HG02973 (cell line): Measurements from ENCODE around the gene TMEM269.
"Not testable (repeated sequence)": the region's sequence is repeated elsewhere in the genome, so short reads cannot be mapped to it uniquely, and the experiment has no call there.

Experiments
- ATAC-seq: cut with Tn5 transposase; IDR thresholded peaks from one replicate; pipeline ENCODE4 v1.9.1; 2021; ENCODE audit warnings: moderate library complexity; ENCODE audit not compliant: unreplicated experiment

The TMEM269 gene

DNA sequence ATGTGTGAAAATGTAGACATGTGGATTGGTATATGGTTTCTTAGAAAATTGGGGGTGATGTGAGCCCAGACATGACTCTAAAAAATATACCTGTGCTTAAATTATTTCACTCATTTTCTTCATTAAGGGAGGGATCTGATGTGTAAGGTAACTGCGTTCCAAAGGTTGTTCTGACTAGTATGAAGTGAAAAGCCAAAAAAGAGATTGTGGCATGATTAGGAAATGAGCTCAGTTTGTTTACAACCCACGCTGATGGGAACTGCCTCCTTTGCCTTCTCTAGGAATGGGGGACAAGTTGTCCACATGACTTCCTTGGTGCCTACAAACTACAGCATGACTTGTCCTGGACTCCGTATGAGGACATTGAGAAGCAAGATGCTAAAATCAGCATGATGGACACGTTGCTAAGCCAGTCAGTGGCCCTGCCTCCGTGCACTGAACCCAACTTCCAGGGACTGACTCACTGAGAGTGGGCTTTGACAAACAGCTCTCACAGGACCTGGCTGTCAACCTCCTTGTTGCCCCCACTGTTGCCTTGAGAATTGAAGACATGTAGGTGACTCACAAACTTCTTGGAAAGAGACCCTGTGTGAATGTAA, 9.8 kb upstream of the TMEM269 start:
- ATAC-seq = no peak

DNA sequence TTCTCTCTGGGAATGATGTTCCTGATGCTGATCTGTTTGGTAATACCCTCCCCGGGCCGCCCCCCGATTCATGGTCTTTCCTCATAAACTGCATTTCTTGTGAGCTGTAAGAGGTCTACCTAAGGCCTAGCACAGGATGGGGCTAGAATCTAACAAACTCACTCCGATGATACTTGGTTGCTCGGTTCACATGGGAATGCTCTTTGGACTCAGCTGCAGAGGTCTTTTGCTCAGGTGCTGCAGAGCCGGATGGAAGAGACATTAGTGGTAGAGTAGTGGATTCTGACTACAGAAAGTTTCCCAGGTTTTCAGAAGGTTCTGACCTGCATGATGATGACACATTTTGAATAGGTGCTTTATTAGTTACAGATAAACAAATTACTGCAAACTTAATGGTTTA, 8.3 kb upstream of the TMEM269 start:
- no peak for ATAC-seq

DNA sequence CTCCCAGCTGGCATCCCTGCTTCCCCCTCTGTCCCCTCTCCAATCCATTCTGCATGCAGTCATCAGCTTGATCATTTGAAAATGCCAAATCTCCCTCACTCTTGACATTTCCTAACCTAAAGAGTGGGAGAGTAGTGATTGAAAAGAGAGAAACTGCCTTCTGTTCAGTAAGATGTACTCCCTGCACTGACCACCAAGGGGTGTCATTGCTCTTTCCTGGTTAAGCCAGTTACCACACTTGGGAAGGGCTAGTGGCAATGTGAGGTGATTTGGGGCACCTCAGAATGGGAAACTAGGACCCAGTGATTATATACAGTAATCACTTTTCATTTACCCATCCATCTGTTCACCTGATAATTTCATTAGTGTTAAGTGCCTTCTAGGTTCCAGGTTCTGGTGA, 6.9 kb upstream of the TMEM269 start:
- ATAC-seq = no peak

DNA sequence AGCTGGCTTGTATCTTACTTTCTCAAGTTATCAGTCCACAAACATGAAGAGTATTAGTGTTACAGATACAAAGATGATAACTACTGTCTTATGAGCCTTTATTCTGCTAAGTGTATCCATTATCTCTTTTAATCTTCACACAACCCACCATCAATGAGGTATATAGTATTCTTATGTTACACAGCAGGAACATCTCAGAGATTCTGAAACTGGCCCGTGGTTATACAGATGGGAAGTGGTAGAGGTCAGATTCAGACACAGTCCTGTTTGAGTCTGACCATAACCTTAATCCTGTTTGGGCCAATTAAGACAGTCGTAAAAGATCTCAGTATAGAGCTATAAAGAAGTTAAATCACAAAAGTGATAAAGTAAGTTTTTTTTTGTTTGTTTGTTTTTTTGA, 5.1 kb upstream of the TMEM269 start:
- ATAC-seq = no peak

DNA sequence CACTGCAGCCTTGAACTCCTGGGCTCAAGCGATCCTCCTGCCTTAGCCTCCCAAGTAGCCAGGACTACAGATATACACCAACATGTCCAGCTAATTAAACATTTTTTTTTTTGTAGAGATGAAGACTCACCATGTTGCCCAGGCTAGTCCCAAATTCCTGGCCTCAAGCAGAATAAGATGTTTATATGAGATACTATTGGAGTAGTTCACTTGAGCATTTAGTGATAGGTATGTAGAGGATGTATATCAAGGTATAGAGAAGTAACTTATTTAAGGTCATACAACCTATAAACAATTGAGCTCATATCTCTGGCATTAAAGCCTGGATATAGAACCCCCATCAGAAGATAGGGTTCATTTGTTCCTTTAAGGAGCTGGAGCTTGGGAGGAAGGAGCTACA, 4.6 kb upstream of the TMEM269 start:
- no peak for ATAC-seq

DNA sequence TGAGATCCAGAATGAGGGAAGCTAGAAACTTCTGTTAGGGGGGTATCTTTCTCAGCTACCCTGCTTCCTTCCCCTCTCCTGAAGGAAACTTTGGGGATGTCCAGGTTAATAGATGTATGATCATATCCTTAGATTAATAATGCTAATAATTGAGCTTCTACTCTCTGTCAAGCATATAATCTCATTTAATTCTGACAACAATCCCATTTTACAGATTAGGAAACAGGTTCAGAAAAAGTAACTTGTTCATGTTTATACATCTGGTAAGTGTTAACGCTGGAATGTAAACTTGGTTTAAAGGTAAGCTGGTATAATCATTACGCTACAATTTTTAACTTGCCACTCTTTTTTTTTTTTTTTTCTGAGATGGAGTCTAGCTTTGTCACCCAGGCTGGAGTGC, 1.7 kb upstream of the TMEM269 start:
- ATAC-seq = no peak

DNA sequence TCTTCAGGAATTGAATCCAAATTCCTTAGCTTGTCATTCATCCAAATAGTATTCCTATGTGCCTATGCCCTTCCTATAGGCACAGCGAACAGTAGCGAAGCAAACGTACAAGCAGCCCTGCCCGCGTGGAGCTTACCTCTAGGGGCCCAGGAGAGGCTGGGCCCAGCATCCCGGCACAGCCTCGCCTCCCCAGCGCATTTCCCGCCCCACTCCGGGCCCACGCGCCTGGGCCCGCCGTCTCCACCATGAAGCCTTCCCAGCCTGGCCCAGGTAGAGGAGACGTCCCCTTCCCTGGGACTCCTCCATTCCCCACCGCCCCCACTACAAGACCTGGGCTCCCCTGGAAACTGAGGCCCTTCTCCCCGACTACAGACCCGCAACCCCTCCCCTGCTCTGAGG, 245 bp upstream of the TMEM269 start:
- ATAC-seq = no peak

DNA sequence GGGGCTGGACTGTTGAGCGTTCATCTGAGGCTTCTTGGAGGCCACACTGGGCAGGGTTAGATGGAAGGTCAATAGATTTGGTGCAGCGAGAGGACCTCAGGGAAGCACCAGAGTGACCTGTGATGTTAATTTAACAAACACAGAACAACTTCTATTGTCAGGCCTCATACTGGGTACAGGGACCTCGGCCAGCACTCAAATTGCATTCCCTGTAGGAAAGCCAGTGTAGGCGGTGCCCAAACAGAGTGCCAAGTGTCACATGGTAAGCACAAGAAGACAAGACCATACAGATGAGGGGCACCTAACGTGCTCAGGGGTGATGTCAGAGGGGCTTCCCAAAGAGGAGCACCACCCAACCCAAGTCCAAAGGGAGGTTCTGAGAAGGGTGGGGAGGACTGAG, 1.3 kb downstream of the TMEM269 start:
- ATAC-seq = no peak

DNA sequence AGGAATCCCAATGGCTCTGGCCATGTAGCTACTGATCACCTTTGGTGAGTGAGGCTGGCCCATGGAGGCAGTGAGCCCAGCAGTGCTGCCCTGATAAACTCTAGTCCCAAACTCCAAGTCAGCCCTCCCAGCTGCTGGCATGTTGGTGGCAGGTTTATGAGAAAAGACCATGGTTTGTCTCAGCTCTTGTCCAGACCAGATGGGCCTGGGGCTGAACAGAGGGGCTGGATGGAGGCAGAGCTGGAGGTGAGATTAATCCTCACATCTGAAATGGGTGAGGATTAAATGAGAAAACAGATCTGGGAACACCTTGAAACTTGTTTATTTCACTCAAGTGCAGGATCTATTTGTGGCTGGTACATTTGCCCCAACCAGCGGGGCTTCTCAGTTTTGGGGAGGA, 3.2 kb downstream of the TMEM269 start:
- no peak for ATAC-seq

DNA sequence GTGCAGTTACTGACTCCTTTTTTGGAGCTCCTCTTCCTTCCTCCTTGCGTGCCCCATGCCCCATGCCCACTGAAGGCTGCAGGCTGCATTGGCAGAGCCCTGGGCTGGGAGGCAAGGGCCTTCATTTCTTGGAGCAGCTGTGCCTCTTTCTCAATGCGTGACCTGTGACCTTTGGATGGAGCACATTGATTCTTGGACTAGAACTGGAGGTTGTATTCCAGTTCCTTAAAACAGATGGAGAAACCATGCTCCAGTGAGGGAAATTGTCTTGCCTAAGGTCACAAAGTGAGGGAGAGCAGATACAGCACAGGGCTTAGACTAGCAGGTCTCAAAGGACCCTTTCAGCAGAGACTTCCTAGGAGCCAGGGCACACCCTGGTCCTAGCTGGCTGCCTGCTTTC, 9.0 kb downstream of the TMEM269 start:
- ATAC-seq = no peak

DNA sequence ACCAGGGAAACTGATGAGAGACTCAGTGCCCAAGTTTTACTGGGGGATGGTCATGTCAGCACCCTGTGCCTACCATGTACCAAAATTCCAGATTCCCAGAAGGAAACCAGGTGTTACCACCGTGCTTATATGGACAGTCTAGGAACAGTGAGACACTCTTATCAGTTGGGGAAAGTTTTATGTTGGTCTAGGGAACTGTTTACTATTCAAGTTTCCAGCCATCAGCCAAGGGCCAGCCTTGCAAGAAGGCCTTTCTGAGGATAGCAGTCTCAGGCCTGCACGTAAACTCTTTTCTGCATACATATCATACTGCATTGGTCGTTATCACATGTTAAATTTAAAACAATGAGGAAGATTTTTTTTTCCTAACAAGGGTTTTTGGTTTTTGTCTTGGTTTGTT, 12.6 kb downstream of the TMEM269 start:
- ATAC-seq = no peak

DNA sequence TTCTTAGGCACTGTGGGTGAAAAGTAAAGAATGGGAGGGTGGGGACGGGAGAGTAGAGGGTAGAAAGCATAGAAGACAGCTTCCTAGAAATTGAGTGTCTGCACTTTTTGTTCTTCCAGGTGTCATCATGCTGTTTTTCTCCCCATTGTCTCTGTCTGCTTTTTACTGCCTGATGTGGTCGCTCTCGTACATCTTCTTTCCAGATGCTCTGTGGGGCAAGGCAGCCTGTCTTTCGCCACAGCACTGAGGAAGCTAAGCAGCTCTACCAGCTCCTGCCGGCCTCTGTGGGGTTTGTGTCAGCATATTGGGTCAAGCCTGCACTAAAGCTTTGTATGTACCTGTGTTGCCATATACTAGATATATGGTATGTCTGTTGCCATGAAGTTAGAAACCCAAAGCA, 13.2 kb downstream of the TMEM269 start:
- ATAC-seq = no peak

DNA sequence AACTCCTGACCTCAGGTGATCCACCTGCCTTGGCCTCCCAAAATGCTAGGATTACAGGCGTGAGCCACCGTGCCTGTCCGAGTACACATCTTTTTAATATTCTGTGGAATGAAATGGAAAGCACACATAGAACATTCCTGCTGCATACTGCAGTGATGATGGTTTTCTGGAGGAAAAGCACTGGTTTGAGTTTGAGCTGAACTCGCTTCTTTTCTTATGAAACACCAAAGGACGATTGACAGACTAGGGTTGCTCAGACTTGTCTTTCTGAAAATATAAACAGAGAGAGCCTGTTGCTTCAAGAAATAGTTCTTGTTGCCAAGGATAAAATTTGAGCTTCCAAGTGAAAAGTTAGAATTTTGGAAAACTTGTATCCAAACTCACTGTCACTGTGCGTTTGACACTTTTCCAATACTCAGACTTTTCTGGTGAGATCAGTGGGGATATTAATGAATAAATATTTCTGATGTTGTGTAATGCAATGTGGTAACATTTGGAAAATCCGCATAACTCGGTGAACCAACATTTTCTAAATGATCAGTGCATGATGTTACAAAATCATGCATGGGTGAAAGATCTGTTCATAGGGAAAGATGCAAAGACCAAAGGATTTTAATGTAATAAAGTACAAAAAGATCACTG, 17.2 kb downstream of the TMEM269 start:
- ATAC-seq = no peak

DNA sequence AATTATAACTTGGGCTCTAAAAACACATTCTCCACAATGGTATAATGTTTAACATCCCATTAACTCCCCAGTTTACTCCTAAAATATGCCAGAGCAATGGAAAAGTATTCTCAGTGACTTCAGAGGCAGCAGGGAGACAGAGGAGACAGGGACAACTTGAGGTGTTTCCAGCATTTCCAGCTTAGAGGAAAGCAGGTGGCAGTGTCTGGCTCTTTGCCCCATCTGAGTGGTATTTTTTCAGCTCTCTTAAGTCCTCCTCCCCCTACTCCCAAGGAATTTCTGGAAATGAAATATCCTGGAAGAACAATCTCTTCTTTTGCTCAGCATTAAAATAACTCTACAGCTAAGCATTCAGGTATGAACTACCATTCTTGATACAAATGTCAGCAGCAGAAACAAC, 21.4 kb downstream of the TMEM269 start:
- no peak for ATAC-seq

DNA sequence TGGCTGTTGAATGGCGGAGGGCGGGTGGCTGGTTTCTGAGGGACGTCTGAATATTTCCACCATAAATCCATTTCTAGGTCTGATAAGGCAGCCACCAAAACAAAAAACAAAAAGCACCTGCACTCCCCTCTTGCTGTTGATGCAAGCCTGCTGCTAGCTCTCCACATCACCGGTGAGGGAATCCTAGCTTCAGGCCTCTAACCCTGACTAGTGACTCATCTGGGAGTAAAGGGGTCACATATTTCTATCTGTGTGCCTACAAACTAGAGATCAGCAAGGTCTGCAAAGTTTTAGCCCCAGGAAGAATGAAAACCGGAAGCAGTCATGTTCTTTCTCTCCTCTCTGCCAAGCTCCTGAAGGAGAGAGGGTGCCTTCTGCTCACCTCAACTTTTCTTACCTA, 21.8 kb downstream of the TMEM269 start:
- no peak for ATAC-seq

DNA sequence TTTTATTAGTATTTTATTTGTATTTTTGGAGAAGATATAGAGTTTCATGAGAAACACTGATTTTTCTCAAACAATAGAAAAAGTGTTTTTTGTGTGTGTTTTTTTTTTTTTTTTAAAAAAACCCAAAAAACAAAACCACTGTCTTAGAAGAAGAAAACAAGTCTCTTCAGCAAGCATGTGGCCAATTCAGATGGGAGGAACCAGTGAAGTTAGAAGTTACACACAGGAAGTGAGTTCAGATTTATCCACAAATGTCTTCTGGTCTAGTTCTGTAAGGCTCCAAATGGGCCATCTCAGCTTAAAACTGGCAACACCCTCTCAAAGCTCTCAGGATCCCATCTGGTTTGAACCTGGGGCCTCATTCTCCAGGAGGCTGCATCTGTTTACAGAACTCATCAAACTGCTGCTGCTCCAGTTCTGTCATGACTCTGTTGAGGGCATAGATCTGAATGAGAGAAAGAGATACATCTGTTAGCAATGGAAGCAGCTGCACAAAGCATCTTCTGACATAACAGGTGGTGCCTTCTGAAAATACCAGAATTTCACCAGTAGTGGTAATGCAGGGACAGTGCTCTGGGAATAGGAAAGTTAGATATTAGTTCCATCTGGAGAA, 22.4 kb downstream of the TMEM269 start:
- ATAC-seq = no peak

DNA sequence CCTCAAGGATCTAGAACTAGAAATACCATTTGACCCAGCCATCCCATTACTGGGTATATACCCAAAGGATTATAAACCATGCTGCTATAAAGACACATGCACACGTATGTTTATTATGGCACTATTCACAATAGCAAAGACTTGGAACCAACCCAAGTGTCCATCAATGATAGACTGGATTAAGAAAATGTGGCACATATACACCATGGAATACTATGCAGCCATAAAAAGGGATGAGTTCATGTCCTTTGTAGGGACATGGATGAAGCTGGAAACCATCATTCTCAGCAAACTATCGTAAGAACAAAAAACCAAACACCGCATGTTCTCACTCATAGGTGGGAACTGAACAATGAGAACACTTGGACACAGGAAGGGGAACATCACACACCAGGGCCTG, 30.0 kb downstream of the TMEM269 start:
- not testable (repeated sequence) for ATAC-seq

DNA sequence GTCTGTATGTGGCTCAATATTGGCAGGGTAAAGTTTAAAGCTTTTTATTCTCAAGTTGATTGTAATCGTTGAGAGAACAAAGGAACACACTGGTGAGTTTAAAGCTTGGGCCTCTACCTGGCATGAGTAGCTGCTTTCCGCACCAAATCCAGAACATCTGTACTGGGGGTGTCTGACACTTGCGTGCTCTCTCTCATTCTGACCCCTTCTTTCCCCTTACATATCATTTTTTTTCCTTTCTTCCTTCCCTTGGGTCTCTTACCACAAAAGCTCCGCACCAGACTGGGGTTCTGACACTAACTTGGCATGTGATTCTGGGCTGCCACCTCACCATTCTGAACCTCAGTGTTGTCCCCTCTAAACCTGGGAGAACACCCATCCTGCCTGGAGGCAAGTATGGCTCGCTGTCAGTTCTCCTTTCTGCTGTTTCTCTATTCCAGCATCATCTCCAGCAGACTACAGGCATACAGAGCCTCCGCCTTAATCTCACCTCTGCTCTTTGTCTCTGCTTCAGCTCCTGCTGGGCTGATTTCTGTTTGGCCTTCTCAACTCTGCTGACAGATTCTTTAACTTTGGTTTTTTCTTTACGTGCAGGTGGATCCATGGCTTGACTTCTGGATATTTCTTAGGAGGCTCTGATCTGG, 31.3 kb downstream of the TMEM269 start:
- ATAC-seq = no peak

DNA sequence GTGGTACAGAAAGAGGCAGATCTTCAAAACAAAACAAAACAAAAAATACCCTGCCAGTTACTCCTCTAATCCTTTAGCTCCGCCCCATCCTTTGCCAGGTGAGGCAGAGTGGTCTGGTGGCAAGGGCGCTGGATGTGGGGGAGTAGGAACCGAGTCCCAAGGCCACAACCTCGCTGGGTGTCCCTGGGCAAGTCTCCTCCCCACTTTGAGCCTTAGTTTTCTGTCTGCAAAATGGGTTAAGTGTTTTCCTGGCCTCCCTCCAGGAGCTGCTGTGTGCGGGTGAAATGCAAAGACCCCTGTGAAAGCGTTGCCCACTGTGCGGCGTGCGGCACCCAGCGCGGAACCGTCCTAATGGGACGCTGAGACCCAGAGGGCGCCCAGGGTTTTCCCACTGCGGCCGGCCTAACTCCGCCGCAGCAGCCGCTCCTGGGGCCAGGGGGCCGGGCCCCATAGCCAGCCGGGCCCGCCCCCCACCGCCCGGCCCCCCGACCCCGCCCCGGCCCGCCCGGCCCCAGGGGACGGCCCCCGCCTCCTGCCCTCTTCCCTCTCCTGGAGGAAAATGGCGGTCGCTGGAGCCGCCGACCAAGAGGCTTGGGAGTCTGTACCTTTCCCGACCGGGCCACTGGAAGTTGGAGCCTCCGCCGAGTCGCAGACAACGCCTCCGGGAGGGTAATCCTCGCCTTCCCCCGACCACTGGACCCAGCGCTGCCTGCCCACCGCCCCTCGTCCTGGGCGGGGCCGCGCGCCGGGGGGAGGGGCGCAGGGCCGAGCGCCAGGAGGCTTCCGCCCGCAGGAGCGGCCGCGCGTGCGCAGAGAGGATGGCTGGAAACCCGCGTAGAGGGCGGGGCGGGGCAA, 32.0 kb downstream of the TMEM269 start, which contains the start of the genes ERMAP and SVBP:
ERMAP (plus strand) TSS at position 538 of the 855 bp plus-strand sequence. CDS start 13,327 bp downstream, outside the sequence.
SVBP (minus strand) TSS at position 813 of the 855 bp plus-strand sequence. CDS start 853 bp downstream, outside the sequence.
- peak; percentile 75 for ATAC-seq

DNA sequence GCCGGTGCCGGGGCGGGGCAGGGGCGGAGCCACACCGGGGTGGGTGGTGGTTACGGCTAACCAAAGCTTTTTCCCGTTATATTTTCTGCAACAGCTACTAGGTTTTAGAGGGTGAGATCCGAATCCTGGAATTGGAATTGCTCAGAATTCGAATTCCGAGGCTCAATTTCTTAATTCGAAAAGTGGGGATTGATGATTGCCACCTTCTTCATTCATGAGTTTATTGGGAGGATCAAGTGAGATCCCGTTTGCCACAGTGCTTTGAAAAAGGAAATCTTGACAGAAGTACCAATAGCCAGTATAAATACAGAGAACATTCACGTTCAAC, 32.6 kb downstream of the TMEM269 start:
- no peak for ATAC-seq

DNA sequence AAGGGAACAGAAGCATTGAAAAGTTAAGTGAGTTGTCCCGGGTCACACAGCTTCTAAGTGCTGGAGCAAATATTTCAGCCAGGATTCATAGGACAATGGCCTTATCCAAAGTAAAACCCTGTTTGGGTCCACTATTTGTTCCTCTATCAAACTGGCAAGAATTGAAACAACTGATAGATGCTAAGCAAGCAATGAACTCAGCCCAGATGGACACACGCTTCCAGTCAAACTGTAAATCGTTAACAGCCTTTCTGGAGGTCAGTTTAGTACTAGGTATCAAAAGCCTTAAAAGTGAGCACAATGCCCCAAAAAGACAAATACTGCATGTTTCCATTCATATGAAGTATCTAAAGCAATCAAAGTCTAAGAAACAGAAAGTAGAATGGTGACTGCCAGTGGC, 33.2 kb downstream of the TMEM269 start:
- ATAC-seq = no peak
